Skeletal muscle cell (primary cell): Measurements from ENCODE around the gene OCA2.

ENCODE experiments used
- DNase-seq: peaks from one replicate; pipeline ENCODE4 v3.0.0-alpha.2; 2010; ENCODE audit warnings: low read depth
- H3K4me3 ChIP-seq: 2 replicates; pipeline ENCODE4 v1.5.1; 2011; ENCODE audit warnings: low read depth, mild to moderate bottlenecking, control low read depth, low read length, moderate library complexity

OCA2 gene

GRCh38 chr15:28033443-28033842 lies 65.7 kb downstream of the OCA2 start:
- no peak overlapping the region for H3K4me3 ChIP-seq
- no peak for DNase-seq

- no peak for DNase-seq
- no peak overlapping the region for H3K4me3 ChIP-seq
These were observed 68.3 kb downstream of the OCA2 start for GRCh38 chr15:28030801-28031200.

- no peak overlapping the region for H3K4me3 ChIP-seq
- no peak for DNase-seq
These were observed 71.4 kb downstream of the OCA2 start for GRCh38 chr15:28027714-28028076.

- no peak for DNase-seq
- H3K4me3 ChIP-seq, result no peak overlapping the region
These were observed 72.1 kb downstream of the OCA2 start for GRCh38 chr15:28026764-28027713.

- H3K4me3 ChIP-seq, result no peak overlapping the region
- no peak for DNase-seq
These were observed 72.9 kb downstream of the OCA2 start for GRCh38 chr15:28026221-28026620.

- no peak overlapping the region for H3K4me3 ChIP-seq
- no peak for DNase-seq
These were observed 73.7 kb downstream of the OCA2 start for GRCh38 chr15:28025413-28025812.

GRCh38 chr15:28024889-28025250 lies 74.2 kb downstream of the OCA2 start:
- no peak overlapping the region for H3K4me3 ChIP-seq
- DNase-seq, result no peak

- no peak for DNase-seq
These were observed 74.9 kb downstream of the OCA2 start for GRCh38 chr15:28023933-28024888.

GRCh38 chr15:28023422-28023821 lies 75.7 kb downstream of the OCA2 start:
- no peak for DNase-seq
- no peak overlapping the region for H3K4me3 ChIP-seq

More at GRCh38 chr15:28023933-28024888, 74.9 kb downstream of the OCA2 start:
- H3K4me3 ChIP-seq, result no peak overlapping the region

GRCh38 chr15:28022961-28023360 lies 76.2 kb downstream of the OCA2 start:
- no peak overlapping the region for H3K4me3 ChIP-seq
- no peak for DNase-seq

GRCh38 chr15:28022181-28022580 lies 76.9 kb downstream of the OCA2 start:
- H3K4me3 ChIP-seq, result no peak overlapping the region
- no peak for DNase-seq

GRCh38 chr15:28021281-28022039 lies 77.7 kb downstream of the OCA2 start:
- H3K4me3 ChIP-seq, result no peak overlapping the region
- DNase-seq, result no peak

GRCh38 chr15:28020644-28021043 lies 78.5 kb downstream of the OCA2 start:
- H3K4me3 ChIP-seq, result no peak overlapping the region
- no peak for DNase-seq

- no peak for DNase-seq
- H3K4me3 ChIP-seq, result no peak overlapping the region
These were observed 79.4 kb downstream of the OCA2 start for GRCh38 chr15:28019594-28020309.

GRCh38 chr15:28018291-28019044 lies 80.6 kb downstream of the OCA2 start:
- DNase-seq, result no peak
- no peak overlapping the region for H3K4me3 ChIP-seq

GRCh38 chr15:28017423-28017924 lies 81.6 kb downstream of the OCA2 start:
- DNase-seq, result no peak
- no peak overlapping the region for H3K4me3 ChIP-seq

GRCh38 chr15:28015855-28016254 lies 83.3 kb downstream of the OCA2 start:
- H3K4me3 ChIP-seq, result no peak overlapping the region
- DNase-seq, result no peak

- H3K4me3 ChIP-seq, result no peak overlapping the region
- no peak for DNase-seq
These were observed 84.4 kb downstream of the OCA2 start for GRCh38 chr15:28014623-28015200.
